ENCODE data around the gene MORC1. TPM values are rescaled to one million over a fixed set of nuclear protein-coding genes. Genes with fewer than 3 reads are reported as not detected.

Gene MORC1
- total and polyA plus RNA-seq, 2 donors: 0.46 to 0.90 TPM

DNA sequence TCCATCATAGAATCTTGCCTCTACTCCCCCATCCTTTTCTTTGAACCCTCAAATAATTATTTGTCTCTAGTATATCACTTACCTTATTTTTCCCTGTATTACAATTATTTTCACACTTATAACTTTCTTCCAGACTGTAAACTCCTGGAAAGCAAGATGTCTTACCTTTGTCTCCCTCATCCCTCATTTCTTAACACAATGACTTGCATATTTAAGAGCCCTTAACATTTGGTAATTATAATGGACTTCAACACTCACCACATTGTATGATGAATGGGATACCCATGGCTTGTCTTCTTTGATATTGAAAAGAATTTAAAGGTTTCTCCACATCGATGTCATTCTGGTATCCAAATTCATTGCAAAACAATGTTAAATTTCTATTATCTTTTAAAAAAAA is 82.9 kb downstream of the MORC1 start:
- 90% methylated on average over 1 of the region's 1 CpG for WGBS

DNA sequence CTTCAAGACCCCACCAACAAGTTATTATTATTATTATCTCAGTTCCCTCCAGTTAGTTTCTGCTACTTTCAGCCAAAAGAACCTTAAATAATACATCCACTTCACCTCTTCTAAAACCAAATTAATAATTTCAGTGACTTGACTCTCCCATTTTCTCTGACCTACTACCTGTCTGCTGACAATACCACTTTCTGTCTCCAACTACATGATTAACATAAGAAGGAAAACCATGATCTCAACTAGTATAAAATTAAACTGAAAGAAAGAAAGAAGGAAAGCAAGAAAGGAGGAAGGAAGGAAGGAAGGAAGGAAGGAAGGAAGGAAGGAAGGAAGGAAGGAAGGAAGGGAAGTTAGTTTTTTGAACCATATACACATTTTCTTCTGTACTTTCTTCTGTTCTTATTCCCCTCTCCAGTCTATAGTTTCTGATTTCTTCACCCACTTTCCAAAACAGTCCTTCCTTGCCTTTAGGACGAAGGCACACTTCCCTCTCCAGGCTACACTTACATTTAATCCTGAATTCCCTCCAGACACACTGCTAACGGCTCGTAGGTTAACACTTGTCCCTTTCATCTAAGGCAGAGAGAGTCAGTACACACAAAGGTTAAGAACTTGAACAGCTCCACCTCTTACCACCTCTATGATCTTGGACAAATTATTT is 84.8 kb downstream of the MORC1 start:
- no peaks in the 10 kb centered on the region for H3K36me3 ChIP-seq (ENCODE audit: insufficient read depth)
- WGBS: 70% methylated on average over 3 of the region's 3 CpGs
- H3K27ac ChIP-seq (ENCODE audit: low read depth): no peak overlapping the region
- no peaks in the 10 kb centered on the region for H3K4me1 ChIP-seq (ENCODE audit: insufficient read depth)
- H3K4me3 ChIP-seq (ENCODE audit: low read depth, low read length): no peak overlapping the region
- no peak for DNase-seq (ENCODE audit: extremely low spot score)

More for the DNA sequence above, 82.9 kb downstream of the MORC1 start:
- H3K27ac ChIP-seq (ENCODE audit: low read depth): no peak overlapping the region
- no peak overlapping the region for H3K4me3 ChIP-seq (ENCODE audit: low read depth, low read length)
- no peaks in the 10 kb centered on the region for H3K4me1 ChIP-seq (ENCODE audit: insufficient read depth)
- DNase-seq (ENCODE audit: extremely low spot score): no peak
- H3K36me3 ChIP-seq (ENCODE audit: insufficient read depth): no peaks in the 10 kb centered on the region

DNA sequence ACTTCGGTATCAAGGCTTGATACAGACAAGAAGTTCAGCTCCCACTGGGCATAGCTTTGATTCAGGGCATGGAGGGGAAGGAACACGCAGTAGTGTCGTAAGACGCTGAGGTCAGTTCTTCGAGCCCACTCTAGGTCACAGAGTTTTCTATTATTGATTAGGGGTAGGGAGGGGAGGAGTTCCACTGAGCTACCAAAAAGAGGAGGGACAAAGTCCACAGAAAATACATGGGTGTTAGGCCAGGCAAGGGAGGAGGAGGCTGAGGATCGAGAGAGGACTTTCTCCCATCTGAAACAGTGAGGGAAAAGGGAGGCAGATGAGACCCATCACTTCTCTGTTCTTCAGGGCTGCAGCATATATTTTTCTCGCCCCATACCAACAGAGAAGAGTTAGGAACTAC is 89.2 kb downstream of the MORC1 start:
- 95% methylated on average over 7 of the region's 7 CpGs for WGBS
- H3K27ac ChIP-seq (ENCODE audit: low read depth): no peak overlapping the region
- H3K36me3 ChIP-seq (ENCODE audit: insufficient read depth): no peaks in the 10 kb centered on the region
- no peak overlapping the region for H3K4me3 ChIP-seq (ENCODE audit: low read depth, low read length)
- H3K4me1 ChIP-seq (ENCODE audit: insufficient read depth): no peaks in the 10 kb centered on the region
- no peak for DNase-seq (ENCODE audit: extremely low spot score)

DNA sequence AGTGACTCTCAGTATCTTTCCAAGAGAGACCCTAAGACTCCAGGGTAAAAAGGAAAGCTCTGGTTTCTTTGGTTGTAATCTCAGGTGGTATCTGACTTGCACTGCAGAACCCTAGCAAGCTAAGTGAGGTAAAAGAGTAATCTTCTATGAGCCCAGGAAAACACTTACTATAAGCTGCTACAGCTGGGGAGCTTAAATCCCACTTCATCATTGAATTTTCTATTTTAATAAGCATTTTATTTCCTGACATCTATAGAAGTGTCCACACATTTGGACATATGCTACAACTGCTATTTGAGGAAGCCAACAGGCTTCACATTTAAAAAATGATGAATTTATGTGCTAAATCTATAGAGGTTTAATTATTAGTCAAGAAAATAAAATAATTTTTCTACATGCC is 91.1 kb downstream of the MORC1 start:
- Histone ChIP-seq H3K36me3 (ENCODE audit: insufficient read depth) (no peaks in the 10 kb centered on the region), H3K27ac (ENCODE audit: low read depth) (no peak overlapping the region), H3K4me3 (ENCODE audit: low read depth, low read length) (no peak overlapping the region), H3K4me1 (ENCODE audit: insufficient read depth) (no peaks in the 10 kb centered on the region)
- DNase-seq (ENCODE audit: extremely low spot score): no peak

DNA sequence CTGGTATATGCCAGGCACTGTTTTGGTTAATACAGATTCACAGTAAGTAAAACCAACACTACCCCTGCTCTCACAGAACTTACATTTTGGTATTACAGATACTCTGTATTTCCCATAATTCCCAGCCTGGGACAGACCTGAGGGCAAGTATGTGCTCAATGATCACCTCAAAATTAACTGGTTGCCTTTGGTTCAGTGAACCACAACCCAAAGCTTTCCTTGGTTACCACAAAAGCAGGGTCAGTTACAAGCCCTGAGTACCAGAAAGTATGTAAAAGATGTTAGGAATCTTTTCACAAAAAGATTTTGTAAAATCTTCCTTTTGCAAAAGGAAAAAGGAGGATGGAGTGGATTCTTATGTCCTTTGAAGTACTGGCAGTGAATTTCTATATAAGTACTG is 92.0 kb downstream of the MORC1 start:
- Histone ChIP-seq H3K4me3 (ENCODE audit: low read depth, low read length) (no peak overlapping the region), H3K27ac (ENCODE audit: low read depth) (no peak overlapping the region), H3K36me3 (ENCODE audit: insufficient read depth) (no peaks in the 10 kb centered on the region), H3K4me1 (ENCODE audit: insufficient read depth) (no peaks in the 10 kb centered on the region)
- DNase-seq (ENCODE audit: extremely low spot score): no peak

DNA sequence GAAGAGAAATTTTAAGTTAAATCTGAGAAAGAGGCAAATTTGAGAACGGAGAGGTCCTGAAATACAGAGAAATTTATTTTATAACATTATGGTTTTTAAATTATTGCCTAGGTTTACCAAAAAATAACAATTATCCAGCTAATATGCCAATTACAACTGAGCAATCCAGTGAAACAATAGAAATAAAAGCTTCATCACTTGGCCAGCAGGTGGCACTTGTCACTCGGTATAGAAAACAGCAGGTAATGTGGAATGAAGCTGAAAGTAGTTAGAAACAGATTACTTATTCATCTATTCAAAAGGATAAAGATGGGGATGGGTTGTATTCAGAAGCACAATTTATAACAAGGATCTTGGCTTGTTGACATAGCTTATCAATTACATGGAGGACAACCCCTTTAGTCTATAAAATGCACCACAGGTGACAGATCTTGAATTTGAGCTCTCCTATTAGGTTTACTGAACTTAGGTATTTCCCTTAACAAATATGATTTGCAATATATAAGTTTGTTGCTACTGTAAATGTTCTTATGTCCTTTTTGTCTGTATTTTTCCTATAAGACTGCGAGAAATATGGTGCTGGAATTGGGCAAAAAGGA is 94.2 kb downstream of the MORC1 start:
- Histone ChIP-seq H3K36me3 (ENCODE audit: insufficient read depth) (no peaks in the 10 kb centered on the region), H3K27ac (ENCODE audit: low read depth) (no peak overlapping the region), H3K4me1 (ENCODE audit: insufficient read depth) (no peaks in the 10 kb centered on the region), H3K4me3 (ENCODE audit: low read depth, low read length) (no peak overlapping the region)
- 36% methylated on average over 3 of the region's 3 CpGs for WGBS
- peak; percentile 31 for DNase-seq (ENCODE audit: extremely low spot score)

DNA sequence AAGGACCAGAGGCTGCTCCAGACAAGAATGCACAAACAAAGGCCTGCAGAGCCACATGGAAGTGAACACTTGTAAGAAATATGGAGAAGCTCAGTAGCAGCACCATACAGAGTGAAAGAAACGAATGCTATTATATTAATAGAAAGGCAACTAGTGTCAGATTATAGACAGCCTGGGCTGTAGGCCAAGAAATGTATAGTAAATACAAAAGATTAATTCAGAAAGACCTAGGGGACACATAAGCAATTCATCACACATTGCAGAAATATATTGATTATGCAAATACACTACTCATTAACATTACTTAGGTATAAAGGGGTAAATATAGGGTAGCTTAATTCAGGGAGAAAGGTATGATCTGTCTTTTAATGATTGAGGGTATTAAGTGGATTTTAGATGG is 94.8 kb downstream of the MORC1 start:
- Histone ChIP-seq H3K4me3 (ENCODE audit: low read depth, low read length) (no peak overlapping the region), H3K4me1 (ENCODE audit: insufficient read depth) (no peaks in the 10 kb centered on the region), H3K27ac (ENCODE audit: low read depth) (no peak overlapping the region), H3K36me3 (ENCODE audit: insufficient read depth) (no peaks in the 10 kb centered on the region)
- WGBS: 72% methylated on average over 1 of the region's 1 CpG
- DNase-seq (ENCODE audit: extremely low spot score): no peak

DNA sequence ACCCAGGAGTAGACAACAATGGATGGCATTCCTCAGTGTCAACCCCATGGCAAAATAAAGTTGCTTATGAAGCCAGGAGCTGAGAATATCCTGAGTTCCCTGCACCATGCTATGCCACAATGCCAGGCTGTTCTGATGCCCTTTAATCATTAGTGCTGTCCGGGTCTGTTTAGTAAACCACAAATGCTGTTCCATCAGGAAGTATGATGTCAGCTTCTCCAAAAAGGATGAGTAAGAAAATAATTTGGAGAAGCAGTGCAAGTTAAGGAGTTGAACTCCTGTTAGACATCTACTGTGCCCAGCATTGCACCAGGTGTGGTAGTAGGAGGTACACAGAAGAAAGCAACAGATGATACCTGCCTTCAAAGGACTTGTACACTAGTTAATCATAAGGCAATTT is 96.4 kb downstream of the MORC1 start:
- Histone ChIP-seq H3K4me3 (ENCODE audit: low read depth, low read length) (no peak overlapping the region), H3K36me3 (ENCODE audit: insufficient read depth) (no peaks in the 10 kb centered on the region), H3K4me1 (ENCODE audit: insufficient read depth) (no peaks in the 10 kb centered on the region), H3K27ac (ENCODE audit: low read depth) (no peak overlapping the region)
- 62% methylated on average over 1 of the region's 1 CpG for WGBS
- DNase-seq (ENCODE audit: extremely low spot score): no peak

DNA sequence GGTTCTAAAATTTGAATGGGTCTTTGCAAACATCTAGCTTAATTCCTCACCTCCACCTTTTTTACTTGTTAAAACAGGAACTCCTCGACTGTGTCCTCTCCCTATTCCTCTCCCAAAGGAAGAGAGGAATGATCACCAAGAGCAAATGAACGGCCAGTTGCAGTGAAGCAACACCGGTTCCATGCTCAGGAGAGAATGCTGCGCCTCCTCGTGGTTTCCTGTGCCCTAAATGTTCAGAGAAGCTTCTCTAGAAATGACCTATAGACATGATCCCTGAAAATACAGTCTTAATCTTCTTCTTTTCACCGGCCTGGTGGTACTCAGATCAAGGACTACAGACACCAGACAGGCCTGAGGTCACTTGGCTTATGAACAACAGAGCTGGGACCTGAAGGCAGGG is 99.1 kb downstream of the MORC1 start:
- Histone ChIP-seq H3K4me1 (ENCODE audit: insufficient read depth) (no peaks in the 10 kb centered on the region), H3K4me3 (ENCODE audit: low read depth, low read length) (no peak overlapping the region), H3K36me3 (ENCODE audit: insufficient read depth) (no peaks in the 10 kb centered on the region), H3K27ac (ENCODE audit: low read depth) (no peak overlapping the region)
- no peak for DNase-seq (ENCODE audit: extremely low spot score)
- WGBS: 85% methylated on average over 6 of the region's 6 CpGs

DNA sequence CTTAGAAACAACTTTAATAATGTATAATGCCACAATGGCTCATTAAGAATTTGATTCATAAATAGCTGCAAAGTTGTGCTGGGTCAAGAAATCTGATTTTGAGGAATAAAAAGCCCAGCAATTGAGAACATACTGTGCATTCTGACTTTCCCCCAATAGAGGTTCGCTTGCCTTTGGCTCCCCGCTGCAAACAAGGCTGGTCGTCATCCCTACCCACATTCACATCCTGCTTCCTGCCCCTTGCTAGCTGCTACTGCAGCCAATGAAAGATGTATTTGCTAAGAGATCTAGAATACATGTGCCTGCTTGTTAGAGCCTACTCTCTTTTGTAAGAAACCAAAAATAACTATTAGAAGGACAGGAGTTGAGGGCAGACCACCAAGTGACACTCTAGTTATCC is 112.5 kb downstream of the MORC1 start:
- Histone ChIP-seq H3K36me3 (ENCODE audit: insufficient read depth) (no peaks in the 10 kb centered on the region), H3K27ac (ENCODE audit: low read depth) (no peak overlapping the region), H3K4me1 (ENCODE audit: insufficient read depth) (no peaks in the 10 kb centered on the region), H3K4me3 (ENCODE audit: low read depth, low read length) (no peak overlapping the region)
- no peak for DNase-seq (ENCODE audit: extremely low spot score)
- 78% methylated on average over 3 of the region's 3 CpGs for WGBS

DNA sequence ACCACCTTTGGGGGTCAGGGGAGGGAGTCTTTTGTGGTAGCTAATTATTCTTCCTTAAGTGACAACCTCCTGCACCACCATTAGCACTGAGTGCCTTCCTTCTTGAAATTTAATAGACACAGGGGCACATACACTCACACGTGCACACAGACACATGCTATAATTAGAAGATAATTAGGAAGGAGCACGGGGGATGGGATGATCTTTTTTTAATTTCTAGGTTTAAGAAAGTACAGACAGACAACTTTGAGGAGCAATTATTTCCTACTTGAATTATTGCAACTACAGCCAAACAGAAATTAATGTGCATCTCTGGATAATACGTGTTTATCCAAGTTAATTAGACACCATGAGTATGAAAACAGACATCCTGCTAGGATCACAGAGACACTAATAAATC is 119.5 kb downstream of the MORC1 start:
- no peak for DNase-seq (ENCODE audit: extremely low spot score)
- H3K36me3 ChIP-seq (ENCODE audit: insufficient read depth): no peaks in the 10 kb centered on the region
- 71% methylated on average over 3 of the region's 3 CpGs for WGBS
- H3K4me1 ChIP-seq (ENCODE audit: insufficient read depth): no peaks in the 10 kb centered on the region
- no peak overlapping the region for H3K27ac ChIP-seq (ENCODE audit: low read depth)
- H3K4me3 ChIP-seq (ENCODE audit: low read depth, low read length): no peak overlapping the region

DNA sequence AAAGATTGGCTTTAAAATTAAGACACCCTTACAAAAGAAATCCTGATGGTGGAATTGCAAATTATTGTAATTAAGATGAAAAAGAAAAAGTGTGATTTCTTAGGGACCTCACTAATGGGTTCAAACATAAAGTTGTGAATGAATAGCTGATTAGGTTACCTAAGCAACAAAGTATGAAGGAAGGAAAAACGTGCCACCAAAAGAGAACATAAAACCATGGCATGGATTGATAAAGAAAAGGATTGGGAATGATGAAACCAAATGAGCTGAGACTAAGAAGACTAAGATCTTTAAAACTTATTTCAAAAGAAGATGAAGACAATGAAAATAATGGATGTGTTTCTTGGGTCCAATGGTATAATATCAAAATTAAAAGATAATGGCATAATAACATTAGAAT is 132.1 kb downstream of the MORC1 start:
- Histone ChIP-seq H3K4me1 (ENCODE audit: insufficient read depth) (no peaks in the 10 kb centered on the region), H3K4me3 (ENCODE audit: low read depth, low read length) (no peak overlapping the region), H3K36me3 (ENCODE audit: insufficient read depth) (no peaks in the 10 kb centered on the region), H3K27ac (ENCODE audit: low read depth) (no peak overlapping the region)
- DNase-seq (ENCODE audit: extremely low spot score): no peak
- WGBS: 26% methylated on average over 1 of the region's 1 CpG

DNA sequence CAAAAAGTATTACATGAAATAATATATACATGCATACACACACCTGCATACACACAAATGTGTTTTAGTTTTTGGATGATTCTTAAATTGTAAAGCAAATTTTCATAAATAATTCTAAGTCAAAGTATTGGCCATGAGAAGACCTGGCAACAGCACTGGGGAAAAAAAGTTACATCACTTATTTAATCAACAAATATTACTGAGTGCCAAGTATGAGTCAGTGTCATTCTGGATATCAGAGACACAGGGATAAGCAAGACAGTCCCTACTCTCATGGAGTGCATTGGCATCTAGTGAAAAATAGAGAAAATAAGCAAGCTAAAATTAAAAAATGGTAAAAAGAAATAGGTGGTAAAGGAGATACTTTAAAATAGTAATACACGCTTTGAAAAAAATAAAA is 134.9 kb downstream of the MORC1 start:
- Histone ChIP-seq H3K27ac (ENCODE audit: low read depth) (no peak overlapping the region), H3K4me3 (ENCODE audit: low read depth, low read length) (no peak overlapping the region), H3K4me1 (ENCODE audit: insufficient read depth) (no peaks in the 10 kb centered on the region), H3K36me3 (ENCODE audit: insufficient read depth) (no peaks in the 10 kb centered on the region)
- DNase-seq (ENCODE audit: extremely low spot score): no peak
- WGBS: 99% methylated on average over 1 of the region's 1 CpG

DNA sequence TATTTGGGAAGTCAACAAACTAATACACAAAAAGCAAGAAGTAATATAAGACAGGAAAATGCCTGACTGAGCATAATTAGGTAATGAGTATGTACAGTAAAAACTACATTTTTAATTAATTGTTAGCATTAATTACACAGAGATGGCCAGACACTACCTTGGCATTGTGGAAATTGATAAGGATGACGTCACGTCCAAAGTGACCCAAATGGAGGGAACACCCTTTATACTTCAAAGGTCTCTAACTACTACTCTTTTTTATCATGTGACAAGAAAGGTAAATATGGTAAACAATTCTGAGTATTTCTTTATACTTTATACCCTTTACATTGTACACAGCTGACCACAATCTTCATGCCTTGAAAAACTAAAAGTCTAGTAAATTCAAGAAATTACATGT is 141.9 kb downstream of the MORC1 start:
- 46% methylated on average over 2 of the region's 2 CpGs for WGBS
- no peak overlapping the region for H3K4me3 ChIP-seq (ENCODE audit: low read depth, low read length)
- no peaks in the 10 kb centered on the region for H3K4me1 ChIP-seq (ENCODE audit: insufficient read depth)
- no peak overlapping the region for H3K27ac ChIP-seq (ENCODE audit: low read depth)
- no peak for DNase-seq (ENCODE audit: extremely low spot score)
- H3K36me3 ChIP-seq (ENCODE audit: insufficient read depth): no peaks in the 10 kb centered on the region

DNA sequence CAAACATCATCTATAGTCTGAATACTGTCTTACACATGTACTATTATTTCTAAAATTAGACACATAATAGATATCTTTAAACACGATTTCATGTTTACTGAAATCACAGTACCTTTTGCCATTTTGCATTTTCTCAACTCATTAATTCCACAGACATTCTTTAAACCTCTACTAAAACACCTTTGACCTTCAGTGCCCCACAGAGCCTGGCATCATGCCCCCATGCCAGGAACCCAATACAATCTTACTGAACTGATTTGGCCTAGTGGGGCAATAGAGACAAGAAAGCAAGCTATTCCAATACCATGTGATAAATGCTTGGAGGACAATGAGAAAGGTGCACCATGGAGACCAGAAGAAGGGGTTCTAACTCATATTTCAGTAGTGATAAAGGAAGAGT is 144.9 kb downstream of the MORC1 start:
- no peak for DNase-seq (ENCODE audit: extremely low spot score)
- no peak overlapping the region for H3K27ac ChIP-seq (ENCODE audit: low read depth)
- H3K36me3 ChIP-seq (ENCODE audit: insufficient read depth): no peaks in the 10 kb centered on the region
- 77% methylated on average over 1 of the region's 1 CpG for WGBS
- no peaks in the 10 kb centered on the region for H3K4me1 ChIP-seq (ENCODE audit: insufficient read depth)
- H3K4me3 ChIP-seq (ENCODE audit: low read depth, low read length): no peak overlapping the region
